ENCODE measurements around the gene METAP2.

- TF ChIP-seq JUN (IDR thresholded peaks at IDR 0.05; ENCODE audit: borderline replicate concordance, insufficient read depth, insufficient read length, low read depth) (no peak), POLR2AphosphoS5 (IDR thresholded peaks at IDR 0.05; ENCODE audit: insufficient read depth, low read depth, low read length) (no peak), EZH2 (IDR thresholded peaks at IDR 0.05; ENCODE audit: borderline replicate concordance, low read depth, low read length, severe bottlenecking) (no peak), FOS (IDR thresholded peaks at IDR 0.05; ENCODE audit: borderline replicate concordance, insufficient read depth, low read length) (no peak), POLR2A (IDR thresholded peaks at IDR 0.05; ENCODE audit: low read depth, low read length) (no peak), MAX (IDR thresholded peaks at IDR 0.05; ENCODE audit: insufficient read depth, insufficient read length) (no peak)
- TF ChIP-seq, protein P1, sequence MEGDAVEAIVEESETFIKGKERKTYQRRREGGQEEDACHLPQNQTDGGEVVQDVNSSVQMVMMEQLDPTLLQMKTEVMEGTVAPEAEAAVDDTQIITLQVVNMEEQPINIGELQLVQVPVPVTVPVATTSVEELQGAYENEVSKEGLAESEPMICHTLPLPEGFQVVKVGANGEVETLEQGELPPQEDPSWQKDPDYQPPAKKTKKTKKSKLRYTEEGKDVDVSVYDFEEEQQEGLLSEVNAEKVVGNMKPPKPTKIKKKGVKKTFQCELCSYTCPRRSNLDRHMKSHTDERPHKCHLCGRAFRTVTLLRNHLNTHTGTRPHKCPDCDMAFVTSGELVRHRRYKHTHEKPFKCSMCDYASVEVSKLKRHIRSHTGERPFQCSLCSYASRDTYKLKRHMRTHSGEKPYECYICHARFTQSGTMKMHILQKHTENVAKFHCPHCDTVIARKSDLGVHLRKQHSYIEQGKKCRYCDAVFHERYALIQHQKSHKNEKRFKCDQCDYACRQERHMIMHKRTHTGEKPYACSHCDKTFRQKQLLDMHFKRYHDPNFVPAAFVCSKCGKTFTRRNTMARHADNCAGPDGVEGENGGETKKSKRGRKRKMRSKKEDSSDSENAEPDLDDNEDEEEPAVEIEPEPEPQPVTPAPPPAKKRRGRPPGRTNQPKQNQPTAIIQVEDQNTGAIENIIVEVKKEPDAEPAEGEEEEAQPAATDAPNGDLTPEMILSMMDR (IDR thresholded peaks at IDR 0.05; ENCODE audit: extremely low read depth in 1 of 2, insufficient read depth in 1 of 2, low read depth in 1 of 2, low read length in 2 of 2) = no peak
Observed at GRCh38 chr12:95470300-95470699, 3.7 kb upstream of the METAP2 start.

Data from endothelial cell of umbilical vein (primary cell).